Measurements from ENCODE around the gene WHRN. TPM values are rescaled to one million over a fixed set of nuclear protein-coding genes. Genes with fewer than 3 reads are reported as not detected.

The WHRN gene
- total RNA-seq, 1 donor from 2014 or later: 14.5 TPM

DNA sequence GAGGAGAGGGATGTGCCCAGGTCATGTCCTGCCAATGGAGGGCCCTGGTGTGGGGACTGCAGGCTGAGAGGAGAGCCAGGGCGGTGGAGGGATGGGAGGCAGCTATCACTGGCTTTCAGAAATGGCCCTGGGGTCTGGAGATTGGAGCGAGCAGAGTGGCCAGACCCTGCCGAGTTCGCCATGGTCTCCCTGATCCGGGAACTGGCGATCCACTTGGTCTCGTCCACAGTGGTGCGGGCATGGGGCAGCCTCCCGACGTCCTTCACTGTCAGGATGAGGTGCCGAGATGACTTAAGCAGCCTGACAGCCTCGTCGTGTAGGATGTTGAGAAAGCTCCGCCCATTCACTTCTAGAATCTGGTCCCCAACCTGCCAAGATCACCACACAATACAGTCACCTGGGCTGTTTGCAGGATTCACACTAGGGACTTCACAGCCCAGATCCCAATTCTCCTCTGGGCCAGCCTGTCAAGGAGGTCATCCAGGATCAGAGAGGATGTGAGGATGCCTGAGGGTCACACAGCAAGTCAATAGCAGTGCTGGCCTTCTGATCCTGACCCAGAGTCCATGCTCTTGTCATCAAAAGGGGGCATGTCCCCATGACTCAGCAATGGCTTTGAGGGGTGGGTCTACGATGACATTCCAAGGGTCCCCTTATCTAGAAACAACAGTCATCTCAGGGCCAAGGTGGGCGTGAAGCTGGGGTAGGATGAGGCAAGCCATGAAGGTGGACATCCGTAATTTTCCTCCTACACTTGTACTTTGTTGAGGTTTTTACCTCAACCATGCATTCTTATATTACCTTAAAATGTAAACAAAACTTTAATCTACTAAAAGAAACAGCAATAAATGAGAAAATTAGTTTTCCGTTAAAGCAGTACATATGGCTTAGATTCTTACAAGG lies 79.0 kb downstream of the WHRN start:
- Mint-ChIP-seq H3K4me1 (no peaks in the 10 kb centered on the region), H3K27ac (no peak overlapping the region), H3K36me3 (ENCODE audit: low read depth) (no peaks in the 10 kb centered on the region), H3K4me3 (no peak overlapping the region), H3K27me3 (no peaks in the 10 kb centered on the region), H3K9me3 (no peaks in the 10 kb centered on the region)
- intact Hi-C loops (cut with micrococcal nuclease): no loop called here
- no peak for ATAC-seq (ENCODE audit: low read depth)
- no peak for DNase-seq
- POLR2A ChIA-PET: no interaction called here
- TF ChIP-seq, protein P1, sequence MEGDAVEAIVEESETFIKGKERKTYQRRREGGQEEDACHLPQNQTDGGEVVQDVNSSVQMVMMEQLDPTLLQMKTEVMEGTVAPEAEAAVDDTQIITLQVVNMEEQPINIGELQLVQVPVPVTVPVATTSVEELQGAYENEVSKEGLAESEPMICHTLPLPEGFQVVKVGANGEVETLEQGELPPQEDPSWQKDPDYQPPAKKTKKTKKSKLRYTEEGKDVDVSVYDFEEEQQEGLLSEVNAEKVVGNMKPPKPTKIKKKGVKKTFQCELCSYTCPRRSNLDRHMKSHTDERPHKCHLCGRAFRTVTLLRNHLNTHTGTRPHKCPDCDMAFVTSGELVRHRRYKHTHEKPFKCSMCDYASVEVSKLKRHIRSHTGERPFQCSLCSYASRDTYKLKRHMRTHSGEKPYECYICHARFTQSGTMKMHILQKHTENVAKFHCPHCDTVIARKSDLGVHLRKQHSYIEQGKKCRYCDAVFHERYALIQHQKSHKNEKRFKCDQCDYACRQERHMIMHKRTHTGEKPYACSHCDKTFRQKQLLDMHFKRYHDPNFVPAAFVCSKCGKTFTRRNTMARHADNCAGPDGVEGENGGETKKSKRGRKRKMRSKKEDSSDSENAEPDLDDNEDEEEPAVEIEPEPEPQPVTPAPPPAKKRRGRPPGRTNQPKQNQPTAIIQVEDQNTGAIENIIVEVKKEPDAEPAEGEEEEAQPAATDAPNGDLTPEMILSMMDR (IDR thresholded peaks at IDR 0.05): no peak
- CTCF ChIA-PET: interaction anchor here (0.5 kb wide), 1 partner anchor 104 kb away, joined by 3 read pairs; no protein-coding TSS in a partner anchor

DNA sequence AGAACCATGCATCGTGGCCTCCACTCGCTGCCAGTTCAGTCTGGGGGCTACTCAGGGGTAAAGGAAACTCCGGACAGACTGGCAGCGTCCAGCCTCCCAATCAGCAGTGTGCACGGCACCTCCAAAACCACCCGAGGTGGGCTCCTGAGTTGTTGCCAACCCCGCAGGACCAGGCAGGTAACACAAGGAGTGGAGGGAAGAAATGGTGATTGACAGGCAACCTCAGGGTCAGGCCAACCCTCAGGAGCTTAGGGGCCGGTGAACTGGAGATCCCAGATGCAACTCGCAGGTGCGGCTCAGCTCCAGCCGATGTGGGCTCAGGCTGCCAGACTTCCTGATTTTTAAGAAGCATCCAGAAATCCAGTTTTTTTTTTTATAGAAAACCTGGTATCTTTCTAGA lies 80.1 kb downstream of the WHRN start:
- Mint-ChIP-seq H3K4me1 (no peaks in the 10 kb centered on the region), H3K4me3 (no peak overlapping the region), H3K36me3 (ENCODE audit: low read depth) (no peaks in the 10 kb centered on the region), H3K9me3 (no peaks in the 10 kb centered on the region), H3K27ac (no peak overlapping the region), H3K27me3 (no peaks in the 10 kb centered on the region)
- DNase-seq (no peak), ATAC-seq (ENCODE audit: low read depth) (no peak)
- ChIA-PET CTCF (no interaction called here), POLR2A (no interaction called here)
- intact Hi-C loops (cut with micrococcal nuclease): no loop called here
- TF ChIP-seq, protein P1 (IDR thresholded peaks at IDR 0.05): no peak

DNA sequence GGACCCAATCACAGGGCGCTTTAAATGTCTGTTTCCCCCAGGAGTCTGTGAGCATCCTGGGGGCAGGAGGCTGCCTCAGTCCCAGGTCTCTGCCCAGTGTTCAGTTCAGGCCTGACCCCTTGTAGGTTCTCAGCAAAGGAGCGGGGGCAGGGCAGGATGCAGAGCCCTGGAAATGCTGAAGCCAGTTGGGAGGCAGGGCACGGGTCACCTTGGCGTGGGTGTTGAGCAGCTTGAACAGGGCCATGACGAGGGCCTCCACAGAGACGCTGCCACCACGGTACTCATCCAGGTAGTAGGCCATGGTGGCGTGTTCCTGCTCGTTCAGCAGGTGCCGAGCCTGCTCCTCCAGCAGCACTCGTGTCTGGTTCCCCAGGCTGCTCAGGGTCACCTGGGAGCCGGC lies 81.1 kb downstream of the WHRN start:
- Mint-ChIP-seq H3K27me3 (peaks cover 3% of the 10 kb centered on the region), H3K36me3 (ENCODE audit: low read depth) (no peaks in the 10 kb centered on the region), H3K9me3 (no peaks in the 10 kb centered on the region), H3K27ac (no peak overlapping the region), H3K4me3 (no peak overlapping the region), H3K4me1 (no peaks in the 10 kb centered on the region)
- TF ChIP-seq, protein P1 (IDR thresholded peaks at IDR 0.05): no peak
- no peak for DNase-seq
- ChIA-PET CTCF (no interaction called here), POLR2A (no interaction called here)
- ATAC-seq (ENCODE audit: low read depth): no peak
- intact Hi-C loops (cut with micrococcal nuclease): no loop called here

GRCh38 chr9:114423181-114423580 lies 82.1 kb downstream of the WHRN start:
- H3K4me3 Mint-ChIP-seq: no peak overlapping the region
- ATAC-seq (ENCODE audit: low read depth) (no peak), DNase-seq (no peak)
- no peaks in the 10 kb centered on the region for H3K36me3 Mint-ChIP-seq (ENCODE audit: low read depth)
- H3K9me3 Mint-ChIP-seq: no peaks in the 10 kb centered on the region
- ChIA-PET POLR2A (interaction anchor here (0.6 kb wide), 1 partner anchor 605 kb away, joined by 8 read pairs; no protein-coding TSS in a partner anchor), CTCF (no interaction called here)
- H3K4me1 Mint-ChIP-seq: no peaks in the 10 kb centered on the region
- peaks cover 3% of the 10 kb centered on the region for H3K27me3 Mint-ChIP-seq
- TF ChIP-seq, protein P1 (IDR thresholded peaks at IDR 0.05): no peak
- intact Hi-C loops (cut with micrococcal nuclease): no loop called here
- no peak overlapping the region for H3K27ac Mint-ChIP-seq

GRCh38 chr9:114421147-114421546 lies 84.1 kb downstream of the WHRN start:
- H3K27ac Mint-ChIP-seq: no peak overlapping the region
- CTCF ChIA-PET: no interaction called here
- DNase-seq (no peak), ATAC-seq (ENCODE audit: low read depth) (no peak)
- H3K27me3 Mint-ChIP-seq: peaks cover 3% of the 10 kb centered on the region
- no peak overlapping the region for H3K4me3 Mint-ChIP-seq
- H3K36me3 Mint-ChIP-seq (ENCODE audit: low read depth): no peaks in the 10 kb centered on the region
- intact Hi-C loops (cut with micrococcal nuclease): no loop called here
- no peaks in the 10 kb centered on the region for H3K9me3 Mint-ChIP-seq
- POLR2A ChIA-PET: interaction anchor here (0.6 kb wide), 1 partner anchor 175 kb away, joined by 6 read pairs; no protein-coding TSS in a partner anchor
- TF ChIP-seq, protein P1 (IDR thresholded peaks at IDR 0.05): no peak
- H3K4me1 Mint-ChIP-seq: no peaks in the 10 kb centered on the region

Data from activated B cell treated with CpG ODN at 0.5 μM for 24 hours (primary cell).